HG02885 (cell line): ENCODE results near the gene ASCL5.

Experiments used
- ATAC-seq: cut with Tn5 transposase; IDR thresholded peaks from one replicate; pipeline ENCODE4 v1.9.1; 2021; ENCODE audit warnings: mild to moderate bottlenecking; ENCODE audit not compliant: unreplicated experiment, poor library complexity

The ASCL5 gene

DNA sequence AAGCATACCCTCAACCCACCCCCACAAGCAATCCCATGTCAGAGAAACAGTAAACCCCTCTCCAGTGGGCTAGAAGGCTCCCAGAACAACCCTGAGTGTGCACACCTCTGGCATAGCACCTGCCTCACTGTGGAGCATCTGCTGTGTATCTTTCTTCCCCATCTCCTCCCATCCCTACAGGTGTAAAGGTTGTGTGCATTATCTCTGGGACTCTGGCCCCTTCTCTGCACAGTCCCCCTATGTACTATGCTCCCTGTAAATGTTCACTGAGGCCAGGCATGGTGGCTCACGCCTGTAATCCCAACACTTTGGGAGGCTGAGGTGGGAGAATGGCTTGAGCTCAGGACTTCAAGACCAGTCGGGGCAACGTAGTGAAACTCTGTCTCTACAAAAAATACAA is 14.1 kb downstream of the ASCL5 start:
- no peak for ATAC-seq

DNA sequence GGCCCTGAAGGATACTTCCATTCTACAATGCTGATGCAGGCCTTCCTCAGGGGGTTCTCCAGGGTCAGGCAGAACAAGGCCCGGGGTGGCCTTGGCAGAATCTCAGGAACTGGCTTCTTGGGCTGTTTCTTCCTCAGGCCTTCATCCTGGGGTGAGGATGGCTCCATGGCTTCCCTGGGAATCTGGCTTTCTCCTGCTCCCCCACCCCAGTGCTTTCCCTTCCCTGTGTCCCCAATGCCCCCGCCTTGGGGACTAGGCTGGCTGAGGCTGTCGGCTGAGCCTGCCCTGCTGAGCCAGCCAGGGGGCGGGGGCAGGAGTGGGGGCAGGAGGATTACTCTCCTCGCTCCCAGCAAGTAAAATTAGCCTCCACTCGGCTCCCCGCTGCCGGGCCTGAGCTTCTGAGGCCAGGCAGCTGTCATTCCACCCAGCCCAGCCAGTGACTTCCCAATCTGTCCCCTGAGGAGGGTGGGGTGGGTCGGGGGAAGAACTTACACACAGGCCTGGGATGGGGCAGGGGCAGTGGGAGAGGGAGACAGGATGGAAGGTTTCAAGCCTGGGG is 14.7 kb downstream of the ASCL5 start, which contains the start of gene CACNA1S:
Gene CACNA1S (minus strand): TSS at position 254 of the 559 bp plus-strand sequence. CDS start 87 bp downstream, at position 167.
- no peak for ATAC-seq

DNA sequence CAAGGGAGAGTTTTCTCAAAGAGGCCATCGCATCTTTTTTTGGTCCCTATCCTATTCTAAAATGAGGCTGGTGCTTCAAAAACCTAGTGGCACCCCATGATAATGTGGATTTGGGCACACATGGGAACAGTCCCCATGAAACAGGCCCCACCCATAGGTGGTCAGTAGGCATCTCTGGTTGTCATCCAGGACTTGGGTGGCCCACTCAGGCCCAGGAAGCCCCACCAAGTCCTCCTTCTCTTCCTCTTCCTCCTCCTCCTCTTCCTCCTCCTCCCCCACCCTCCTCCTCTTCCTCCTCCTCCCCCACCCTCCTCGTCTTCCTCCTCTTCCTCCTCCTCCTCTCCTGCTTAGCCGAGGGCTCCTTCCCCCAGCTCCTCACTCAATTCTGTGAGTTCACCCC is 15.3 kb downstream of the ASCL5 start:
- ATAC-seq, result no peak

DNA sequence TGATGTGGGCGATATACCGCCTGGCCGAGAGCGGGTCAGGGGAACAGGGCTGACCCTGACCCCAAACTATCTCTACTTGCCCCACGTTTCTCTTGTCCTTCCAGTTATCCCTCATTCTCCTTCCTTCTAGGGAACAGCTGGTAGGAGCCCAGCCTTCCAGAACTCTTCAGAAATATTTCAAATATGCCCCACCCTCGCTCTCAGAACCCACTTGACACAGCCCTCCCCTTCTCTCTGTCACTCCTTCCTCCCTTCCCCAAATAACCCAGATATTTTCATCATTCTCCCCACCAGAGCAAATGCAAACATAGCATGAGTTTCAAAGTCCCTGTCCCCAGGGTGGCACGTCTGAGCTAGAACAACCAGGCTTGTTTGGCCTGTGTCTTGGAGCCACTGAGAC is 15.8 kb downstream of the ASCL5 start:
- ATAC-seq, result no peak

DNA sequence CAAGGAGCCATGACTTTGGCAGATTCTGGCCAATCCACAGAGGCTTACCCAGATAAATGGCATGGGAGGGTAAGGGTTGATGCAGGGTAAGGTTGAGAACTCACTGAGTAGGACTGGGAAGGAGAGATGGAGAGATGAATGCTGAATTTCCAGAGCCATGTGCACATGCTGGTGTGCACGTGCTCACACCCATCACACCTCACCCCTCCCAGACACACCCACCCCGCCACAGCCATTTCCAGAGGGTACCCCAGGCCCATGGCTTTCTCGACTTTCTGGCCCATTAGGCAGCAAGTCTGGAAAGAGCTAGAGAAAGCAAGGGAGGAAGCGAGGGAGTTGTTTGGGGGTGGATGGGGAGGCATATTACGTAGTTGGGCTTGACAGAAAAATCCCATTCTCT is 16.4 kb downstream of the ASCL5 start:
- ATAC-seq, result no peak

DNA sequence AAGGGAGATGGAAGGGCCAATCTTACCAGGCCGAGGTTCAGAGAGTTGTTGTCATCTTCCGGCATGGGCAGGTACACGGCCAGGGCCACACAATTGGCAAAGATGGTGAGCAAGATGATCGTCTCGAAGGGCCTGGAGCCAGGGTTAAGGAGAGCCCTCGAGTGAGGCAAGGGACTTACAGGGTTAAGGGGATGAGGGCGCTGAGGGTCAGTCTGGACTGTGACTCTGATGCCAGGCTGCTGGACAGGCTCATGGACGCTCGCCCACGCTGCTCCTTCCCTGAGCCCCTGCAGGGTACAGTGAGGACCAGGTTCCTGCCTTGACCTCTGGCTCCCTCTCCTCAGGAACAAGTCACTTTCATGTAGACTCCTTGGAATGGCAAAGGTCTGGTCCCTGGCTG is 16.8 kb downstream of the ASCL5 start:
- no peak for ATAC-seq

DNA sequence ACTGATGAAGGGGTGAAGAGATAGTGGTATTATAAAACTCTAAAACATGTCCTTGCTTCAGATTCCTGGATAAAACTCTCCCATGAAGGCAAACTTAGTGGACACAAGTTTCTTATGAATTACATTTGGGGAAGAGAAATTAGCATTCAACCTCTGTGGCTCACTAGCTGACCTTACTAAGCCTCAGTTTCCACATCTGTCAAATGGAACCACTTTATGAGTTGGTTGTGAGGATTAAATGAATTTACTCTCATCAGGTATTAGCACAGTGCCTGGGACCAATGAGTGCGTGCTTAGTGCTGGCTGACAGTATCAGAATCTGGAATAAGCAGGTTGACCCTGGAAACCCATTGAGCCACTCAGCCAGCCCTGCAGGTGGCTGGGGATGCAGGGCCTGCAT is 17.3 kb downstream of the ASCL5 start:
- ATAC-seq, result no peak

DNA sequence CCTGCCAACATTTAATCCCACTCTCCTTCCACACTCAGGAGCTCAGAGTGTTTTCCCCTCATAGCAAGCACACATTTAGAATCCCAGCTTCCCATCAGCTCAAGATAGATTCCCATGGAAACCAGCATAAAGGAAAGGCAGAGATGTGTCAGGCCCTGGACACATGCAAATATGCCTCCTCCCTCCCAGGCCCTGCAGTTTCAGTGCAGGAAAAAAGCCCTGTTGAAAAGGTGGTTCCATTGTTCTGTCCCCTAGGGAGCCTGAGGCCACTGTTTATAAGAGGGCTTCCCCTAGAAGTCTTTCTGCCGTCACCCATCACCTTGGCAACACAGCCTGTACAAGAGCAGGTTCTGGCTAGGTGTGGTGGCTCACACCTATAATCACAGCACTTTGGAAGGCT is 18.4 kb downstream of the ASCL5 start:
- no peak for ATAC-seq

DNA sequence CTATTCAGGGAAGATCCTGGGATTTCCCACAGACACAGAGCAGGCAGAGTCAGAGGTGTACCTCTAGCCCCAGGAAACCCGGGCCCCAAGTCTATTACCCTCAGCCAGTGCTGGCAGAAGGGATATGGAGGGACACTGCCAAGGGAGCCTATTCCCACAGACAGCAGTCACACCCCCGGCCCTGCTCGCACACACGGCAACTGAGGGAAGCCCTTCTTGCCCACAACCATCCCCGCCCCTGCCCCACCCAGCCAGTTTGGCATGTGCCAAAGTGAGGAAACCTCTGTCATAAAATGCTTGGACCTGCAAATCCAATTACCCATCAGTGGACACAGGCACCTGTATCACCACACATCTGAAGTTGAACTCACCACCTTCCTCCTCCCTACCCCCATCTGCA is 21.3 kb downstream of the ASCL5 start:
- no peak for ATAC-seq

DNA sequence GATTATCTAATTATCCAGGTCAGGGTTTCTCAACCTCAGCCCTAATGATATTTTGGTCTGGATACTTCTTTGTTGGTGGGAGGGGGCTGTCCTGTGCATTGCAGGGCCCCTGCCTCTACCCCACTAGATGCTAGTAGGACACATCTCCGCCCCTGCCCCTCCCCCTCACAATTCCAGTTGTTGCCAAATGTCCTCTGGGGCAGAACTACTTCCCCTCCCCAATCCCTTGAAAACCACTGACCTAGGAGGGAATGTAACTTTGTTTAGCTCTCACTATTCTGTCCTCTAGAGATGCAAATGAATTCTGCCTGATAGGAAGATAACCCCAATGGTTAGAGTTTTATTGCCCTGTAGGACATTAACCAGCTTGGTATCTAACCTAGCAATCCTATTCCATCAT is 22.8 kb downstream of the ASCL5 start:
- no peak for ATAC-seq

DNA sequence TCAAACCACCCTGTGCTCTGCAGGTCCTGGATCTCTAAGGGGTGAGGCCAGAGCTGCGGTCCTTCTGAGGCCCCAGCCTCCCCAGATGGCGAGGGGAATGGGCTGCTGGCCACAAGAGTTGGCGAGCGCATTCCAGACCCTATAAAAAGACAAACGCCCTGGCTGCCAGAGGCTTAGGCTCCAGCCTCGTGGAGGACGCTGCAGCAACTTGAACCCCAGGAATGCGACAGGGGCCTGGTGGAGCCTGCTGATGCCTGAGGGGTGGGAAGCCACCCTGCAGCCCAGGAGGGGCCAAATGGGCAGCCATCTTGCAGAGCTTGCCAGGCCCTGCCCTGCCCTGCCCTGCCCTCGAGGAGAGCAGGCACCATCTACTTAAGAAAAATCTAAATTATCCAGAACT is 23.3 kb downstream of the ASCL5 start:
- ATAC-seq, result no peak

DNA sequence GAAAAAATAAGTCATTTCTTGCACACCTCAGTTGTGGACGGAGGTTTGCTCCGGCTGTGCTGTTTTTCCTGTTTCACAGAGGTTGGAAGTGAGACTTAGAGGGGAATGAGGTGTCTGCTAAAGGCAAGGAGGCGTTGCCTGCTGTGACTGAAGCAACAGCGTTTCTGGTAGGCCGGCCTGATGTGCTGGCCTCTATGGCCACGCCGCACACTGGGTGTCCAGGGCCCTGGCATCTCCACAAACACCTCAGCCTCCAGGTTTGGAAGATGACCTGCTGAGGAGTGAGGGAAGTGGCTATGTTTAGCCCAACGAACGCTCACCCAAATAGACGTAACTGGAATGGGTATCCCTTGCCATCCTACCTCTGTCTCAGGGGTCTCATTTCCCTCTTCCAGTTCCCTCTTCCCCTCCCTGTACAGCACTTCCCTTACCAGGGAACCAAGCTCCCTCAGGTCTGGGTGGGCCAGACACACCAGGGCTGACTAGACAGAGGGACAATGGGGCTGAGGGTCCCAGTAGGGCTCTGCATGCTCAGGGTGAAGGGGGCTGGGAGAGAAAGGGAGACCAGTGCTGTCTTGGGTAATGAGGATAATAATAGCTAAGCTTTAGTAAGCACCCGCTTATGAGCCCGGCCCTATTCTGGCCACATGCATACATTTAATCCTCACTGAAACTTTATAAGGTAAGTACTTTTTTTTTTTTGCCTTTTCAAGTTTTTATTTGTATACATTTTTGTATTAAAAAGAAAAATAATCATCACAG is 26.6 kb downstream of the ASCL5 start:
- no peak for ATAC-seq

DNA sequence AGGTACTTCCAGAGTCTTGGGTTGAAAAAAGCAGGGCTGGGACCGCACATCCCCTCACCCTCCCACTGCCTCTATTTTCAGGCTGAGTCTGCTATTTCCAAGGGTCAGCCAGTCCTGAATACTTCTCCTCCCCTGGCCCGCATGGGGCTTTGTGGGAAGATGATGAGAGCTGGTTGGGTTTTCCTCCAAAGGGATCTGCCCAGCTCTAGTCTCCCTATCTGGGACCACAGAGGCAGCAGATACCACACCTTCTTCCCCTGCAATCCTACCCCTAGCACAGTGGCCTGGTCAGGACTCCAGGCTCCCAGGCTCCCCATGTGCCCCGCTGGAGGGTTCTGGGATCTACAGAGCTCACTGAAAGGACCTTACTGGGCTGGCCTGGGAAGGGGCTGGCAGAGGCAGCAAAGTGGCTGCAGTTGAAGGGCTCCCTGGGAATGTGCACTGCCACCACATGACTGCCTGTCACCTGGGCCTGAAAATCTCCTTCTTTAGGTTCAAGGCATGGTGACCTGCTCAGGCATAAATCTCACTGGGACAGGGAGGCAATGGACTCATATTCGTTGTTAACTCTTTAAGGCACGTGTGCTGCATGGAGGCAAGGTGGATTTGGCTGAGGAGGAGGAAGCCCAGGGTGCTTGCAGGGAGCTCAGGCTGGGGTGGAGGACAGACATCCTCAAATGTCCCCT is 27.8 kb downstream of the ASCL5 start:
- ATAC-seq, result no peak

DNA sequence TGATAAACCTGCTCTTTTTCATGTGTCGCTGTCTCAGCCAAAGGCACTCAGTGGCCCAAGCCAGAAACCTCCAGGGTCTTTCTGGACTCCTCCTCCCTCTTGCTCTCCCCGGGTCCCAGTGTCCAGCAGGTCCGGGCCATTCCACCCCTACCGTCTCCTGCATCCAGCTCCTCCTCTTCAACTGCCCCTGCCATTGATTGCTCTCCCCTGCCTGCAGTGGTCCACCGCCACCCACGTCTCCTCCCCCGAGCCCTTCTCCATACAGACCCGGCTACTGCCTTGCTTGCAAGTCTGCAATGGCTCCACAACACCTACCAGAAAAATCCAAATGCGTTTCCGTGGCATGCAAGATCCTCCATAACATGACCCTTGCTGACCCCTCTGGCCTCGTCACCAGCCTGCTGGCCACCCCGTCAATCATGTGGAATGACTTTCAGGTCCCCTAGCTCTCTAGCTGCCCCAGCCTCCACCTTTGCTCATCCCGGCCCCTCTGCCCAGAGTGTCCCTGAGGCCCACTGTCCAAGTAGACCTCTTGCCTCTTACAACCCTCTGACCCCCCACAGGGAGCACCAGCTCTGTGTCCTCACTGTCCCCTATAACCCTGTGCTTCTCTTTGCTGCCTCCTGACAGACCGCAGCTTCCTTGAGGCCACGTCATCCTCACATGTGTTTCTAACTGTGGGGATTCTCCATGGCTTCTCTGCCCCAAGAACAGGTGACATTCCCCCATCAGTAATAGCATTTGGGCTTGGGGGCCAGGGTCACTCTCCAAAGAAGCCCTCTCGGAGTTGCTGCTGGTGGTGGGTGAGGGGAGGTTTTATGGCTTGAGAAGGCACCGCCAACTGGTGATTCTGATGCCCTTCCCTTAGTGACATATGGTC is 29.8 kb downstream of the ASCL5 start:
- no peak for ATAC-seq

DNA sequence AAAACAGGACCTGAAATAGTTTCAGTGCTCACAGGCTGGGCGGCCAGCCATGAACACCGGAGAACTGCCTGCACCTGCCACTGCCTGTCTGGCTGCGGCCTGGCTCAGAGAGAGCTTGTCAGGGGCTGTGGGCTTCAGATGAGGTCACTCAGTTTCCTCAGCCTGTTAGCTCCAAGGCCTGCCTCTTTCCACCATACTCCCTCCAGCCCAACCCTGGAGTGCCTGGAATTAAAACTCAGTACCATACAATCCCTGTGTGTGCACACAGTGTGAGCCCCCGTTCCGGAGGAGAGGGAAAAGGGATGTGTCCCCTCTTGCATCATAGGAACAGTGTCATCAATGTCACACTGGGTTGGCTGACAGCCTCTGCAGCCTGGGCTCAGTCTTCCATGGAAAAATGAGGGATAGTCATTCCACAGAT is 30.9 kb downstream of the ASCL5 start:
- no peak for ATAC-seq

DNA sequence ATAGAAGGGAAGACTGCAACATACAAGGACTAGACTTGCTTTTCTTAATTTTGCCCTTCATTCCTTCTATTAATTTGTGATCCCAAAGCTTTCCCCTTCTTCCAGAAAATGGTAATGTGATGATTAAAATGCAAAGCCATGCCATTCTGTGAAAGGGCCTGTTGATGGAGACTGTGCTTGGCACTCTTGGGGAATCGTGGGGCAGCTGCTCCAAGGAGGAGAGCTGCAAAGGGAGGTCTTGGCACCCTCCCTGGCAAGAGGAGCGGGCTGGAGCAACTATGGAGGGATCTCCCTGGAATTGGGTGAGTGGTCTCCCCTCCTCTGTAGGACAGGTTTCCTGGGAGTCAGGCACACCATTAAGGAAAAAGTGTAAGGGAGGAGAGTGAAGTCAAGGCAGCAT is 31.4 kb downstream of the ASCL5 start:
- ATAC-seq, result no peak

DNA sequence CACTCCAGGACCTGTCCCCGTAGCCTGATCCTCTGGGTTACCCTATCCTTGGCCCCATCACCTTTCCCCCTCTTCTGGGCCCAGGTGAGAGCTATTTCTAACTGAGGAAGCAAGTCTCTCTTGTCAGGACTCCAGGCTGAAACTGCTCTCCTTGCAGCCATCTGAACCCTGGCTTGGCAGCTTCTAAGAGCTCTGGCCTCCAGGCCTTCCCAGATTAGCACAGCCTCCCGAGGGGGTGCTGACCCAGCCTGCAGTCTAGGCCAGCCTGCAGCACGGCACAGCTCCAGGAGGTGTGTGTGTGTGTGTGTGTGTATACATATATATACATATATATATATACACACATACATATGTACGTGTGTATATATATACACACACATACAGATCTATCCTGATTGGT is 32.2 kb downstream of the ASCL5 start:
- ATAC-seq, result no peak

DNA sequence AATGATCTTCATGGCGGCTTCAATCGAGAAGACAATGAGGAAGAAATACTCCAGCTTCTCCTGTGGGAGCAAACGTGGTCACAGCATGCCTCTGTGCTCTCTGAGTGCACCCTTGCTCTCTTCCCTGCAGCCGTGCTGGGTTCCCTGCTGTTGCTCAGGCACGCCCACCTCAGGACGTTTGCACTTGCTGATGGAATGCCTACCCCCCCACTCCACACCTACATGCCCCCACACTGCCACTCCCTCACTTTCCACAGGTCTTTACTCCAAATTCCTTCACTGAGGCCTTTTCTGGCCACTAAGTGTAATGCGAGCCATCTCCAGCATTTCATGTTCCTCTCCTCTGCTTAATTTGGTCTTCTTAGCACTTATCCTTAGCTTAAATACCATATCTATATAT is 33.0 kb downstream of the ASCL5 start:
- no peak for ATAC-seq

DNA sequence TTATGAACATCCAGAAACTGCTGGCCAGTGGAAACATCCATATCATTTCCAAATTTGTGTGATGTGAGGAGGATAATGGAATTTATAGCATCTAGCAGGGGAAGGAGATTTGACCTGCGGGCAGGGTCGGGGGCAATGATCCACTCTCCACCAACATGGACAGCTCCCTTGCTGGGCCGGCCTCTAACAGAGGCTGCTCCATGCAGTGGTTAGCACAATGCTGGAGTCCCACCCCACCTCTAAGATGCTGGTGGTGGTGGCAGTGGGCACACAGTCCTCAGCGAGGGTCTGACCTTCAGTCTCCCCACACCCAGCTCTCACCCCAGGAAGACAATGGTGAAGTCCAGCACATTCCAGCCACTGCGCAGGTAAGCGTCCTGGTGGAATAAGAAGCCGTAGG is 33.4 kb downstream of the ASCL5 start:
- ATAC-seq, result no peak

DNA sequence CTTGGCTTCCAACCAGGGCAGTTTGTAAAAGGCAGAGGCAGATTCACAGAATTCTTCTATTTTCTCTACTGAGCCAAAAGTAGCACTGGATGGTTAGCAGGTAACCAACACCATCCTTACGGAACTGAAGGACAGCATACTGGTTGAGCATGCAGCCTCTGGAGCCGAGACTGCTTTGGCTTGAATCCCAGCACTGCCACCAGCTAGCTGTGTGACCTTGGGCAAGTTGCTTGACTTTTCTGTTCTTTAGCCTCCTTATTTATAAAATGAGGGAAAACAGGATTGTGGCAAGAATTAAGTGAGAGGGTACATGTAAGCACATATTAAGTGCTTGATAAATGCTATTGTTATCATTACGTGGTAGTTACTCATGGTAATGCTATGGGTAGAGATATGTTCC is 34.2 kb downstream of the ASCL5 start:
- ATAC-seq, result no peak

DNA sequence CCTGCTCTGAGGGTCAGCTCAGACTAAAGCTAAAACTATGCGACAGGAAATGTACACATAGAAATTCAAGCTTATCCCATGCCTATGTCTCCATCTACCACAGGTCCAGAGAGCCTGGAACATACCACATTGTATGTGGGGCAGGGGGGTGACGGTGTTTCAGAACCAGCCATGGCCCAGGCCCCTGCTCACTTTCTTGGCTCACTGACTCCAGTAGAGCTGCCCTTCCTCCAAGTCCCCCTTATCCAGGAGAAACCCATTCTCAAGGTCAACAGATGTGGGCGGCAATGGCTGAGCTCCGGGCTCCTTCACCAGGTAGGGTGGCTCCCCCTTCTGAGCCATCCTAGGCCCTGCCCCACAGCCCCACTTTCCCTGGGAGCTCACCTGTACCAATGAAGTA is 35.7 kb downstream of the ASCL5 start:
- no peak for ATAC-seq
